Measurements from ENCODE around the gene KLHL9.
A peak's percentile ranks its signal among the peaks of the same experiment; 100 is the strongest.

KLHL9 gene

DNA sequence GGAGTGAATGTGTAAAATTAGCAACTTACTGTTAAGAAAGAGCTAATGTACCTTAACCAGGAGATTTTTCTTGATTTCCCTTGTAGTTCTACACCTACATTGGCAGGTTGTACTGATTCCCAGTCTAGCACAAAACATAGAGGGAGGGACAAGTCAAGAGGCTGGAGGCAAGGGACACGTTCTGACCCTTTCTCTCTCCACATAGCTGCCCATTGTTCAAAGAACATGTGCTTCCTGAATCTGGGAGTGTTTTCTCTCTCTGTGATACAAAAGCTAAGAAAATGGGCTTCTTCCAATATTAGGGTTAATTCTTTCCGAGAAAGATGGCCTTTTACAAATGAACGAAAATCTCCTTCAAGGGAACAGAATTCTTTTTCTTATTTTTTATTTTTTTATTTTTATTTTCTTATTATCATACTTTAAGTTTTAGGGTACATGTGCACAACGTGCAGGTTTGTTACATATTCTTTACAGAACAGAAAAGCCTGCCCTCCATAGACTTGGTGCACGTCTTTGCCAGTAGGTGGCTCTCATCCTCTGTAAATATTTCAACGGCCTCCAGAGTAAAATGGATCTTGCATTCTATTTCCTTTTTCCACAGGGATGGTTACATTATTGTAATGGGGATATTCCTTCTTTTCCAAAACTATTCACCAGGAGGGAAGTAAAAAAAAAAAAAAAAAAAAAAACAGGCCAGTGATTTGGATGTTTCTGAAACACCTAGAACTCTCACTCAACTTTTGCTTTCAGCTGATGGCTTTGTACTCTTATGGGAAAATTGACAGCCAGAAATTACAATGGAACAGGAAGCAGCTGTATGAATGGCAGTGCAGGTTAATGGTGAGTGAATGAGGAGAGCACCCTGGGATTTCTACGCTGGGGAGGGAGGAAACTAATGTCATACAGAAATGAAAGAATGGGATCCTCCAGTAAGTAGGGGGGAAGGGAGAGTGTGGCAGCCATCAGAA is 17.0 kb downstream of the KLHL9 start:
- peak; percentile 51 for DNase-seq

DNA sequence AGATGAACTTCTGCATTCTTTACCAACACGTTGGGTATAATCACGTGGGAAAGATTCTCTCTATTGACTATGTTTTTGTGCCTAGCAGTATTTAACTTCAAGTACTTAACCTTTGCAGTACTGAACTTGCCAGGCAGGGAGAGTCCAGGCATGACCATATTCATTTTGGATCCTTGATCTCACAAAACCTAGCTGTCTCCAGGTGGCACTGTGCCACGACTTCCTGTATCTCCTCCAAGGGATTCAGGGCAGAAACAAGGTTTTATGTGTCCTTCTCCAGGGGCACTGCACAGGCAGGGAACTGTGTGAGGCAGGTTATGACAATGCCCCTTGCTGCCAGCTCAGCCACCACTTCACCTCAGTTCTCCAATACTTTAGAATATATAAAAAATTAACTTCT is 18.3 kb downstream of the KLHL9 start:
- no peak for DNase-seq

DNA sequence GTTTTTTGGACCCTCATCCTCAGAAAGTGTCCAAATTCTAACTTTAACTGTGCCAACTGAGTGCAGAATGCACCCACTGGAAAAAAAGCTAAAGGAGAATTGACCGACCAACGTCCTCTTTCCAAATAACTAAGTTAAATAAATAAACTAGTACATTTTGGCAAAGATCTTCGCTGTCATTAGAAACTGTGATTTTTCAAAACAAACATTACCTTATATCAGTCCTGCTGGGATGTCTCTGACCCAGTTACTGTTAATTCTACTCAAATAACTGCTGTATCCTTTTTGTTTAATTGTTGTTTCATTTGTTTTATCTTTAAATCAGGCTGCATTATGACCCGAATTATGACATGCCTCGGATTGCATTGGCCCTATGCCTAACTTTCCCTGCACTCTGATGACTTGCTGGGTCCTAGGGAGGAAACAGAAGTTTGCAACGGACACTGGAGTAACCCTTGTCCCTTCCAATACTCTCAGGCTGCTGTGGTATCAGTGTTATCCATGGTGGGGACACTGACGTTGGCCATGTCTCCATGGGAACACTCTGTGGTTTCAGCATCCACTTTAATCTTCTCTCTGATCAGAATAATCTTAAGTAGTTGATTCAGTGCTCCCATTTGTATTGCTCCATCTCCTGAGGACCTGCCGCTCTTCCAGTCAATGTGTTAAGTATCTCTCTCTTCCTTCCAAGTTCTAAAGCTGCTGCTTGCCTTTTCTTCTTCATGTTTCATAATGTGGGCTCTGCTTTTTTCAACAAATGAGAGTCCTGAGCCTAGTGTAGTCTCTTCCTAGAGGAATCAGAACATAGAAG is 19.0 kb downstream of the KLHL9 start:
- no peak for DNase-seq

DNA sequence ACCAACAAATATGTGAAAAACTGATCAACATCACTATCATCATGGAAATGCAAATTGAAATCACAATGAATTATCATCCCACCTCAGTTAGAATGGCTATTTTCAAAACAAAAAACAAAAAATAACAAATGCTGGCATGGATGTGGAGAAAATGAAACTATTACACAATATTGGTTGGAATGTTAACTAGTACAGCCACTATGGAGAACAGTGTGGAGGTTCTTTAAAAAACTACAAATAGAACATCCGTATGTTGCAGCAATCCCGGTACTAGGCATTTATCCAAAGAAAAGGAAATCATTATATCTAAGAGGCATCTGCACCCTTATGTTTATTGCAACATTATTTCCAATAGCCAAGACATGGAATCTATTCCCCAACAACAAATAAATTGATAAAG is 21.1 kb downstream of the KLHL9 start:
- DNase-seq: no peak

DNA sequence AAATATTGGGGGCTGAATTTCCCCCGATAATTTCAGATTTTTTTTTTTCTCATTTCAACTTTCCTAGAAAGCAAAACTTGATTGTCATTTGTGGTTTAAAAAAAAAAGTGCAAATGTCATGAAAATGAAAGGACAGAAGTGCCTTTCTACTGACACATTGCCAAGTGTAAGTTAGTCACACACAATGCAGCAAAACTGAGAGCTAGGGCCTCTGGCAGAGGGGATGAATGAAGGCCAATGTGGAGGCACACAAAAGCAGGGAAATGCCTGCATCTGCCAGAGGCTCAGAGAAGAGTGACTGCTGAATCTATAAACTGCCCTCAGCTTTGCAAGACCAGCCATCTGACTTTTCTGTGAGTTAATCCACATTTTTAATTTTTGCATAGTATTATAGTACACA is 23.3 kb downstream of the KLHL9 start:
- no peak for DNase-seq

DNA sequence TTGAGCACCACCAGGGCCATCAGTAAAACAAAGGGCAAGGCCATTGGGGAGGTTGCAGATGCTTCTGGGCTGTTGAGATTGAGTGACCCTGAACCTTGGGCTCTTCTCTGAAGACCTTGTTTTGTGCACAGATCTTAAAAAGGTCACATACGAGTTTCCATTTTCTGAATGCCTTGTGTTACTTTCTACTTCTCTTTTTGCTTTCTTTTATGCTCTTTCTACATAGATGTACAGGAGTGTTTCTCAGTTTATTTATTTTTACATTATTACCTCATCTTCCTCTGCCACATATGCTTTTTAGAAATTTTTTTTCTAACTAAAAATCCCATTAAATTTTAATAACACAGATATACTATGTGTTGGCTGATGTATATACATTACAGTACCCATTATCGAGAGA is 30.0 kb downstream of the KLHL9 start, which contains the start of gene IFNA5:
TSS of gene IFNA5 (minus strand) at position 101 of the 400 bp plus-strand sequence. CDS start at position 44, 57 bp downstream.
- DNase-seq: no peak

DNA sequence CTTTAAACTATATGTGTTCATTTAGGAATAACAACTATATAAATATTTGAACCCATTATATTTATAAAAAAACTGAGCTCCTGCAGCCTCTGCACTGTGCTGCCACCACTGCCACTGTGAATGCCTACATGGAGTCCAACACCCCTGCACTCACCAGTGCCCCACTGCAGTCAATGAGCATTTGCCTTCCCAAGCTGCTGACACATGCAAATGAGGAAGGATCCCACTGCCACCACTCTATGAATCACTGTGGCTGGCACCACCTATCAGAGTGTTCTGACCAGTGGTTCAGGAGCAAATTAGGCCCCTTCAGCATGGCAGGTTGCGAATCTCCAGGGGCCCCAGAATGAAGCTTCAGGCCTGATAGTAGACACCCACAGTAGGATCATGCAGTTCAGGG is 39.2 kb downstream of the KLHL9 start:
- DNase-seq: no peak

DNA sequence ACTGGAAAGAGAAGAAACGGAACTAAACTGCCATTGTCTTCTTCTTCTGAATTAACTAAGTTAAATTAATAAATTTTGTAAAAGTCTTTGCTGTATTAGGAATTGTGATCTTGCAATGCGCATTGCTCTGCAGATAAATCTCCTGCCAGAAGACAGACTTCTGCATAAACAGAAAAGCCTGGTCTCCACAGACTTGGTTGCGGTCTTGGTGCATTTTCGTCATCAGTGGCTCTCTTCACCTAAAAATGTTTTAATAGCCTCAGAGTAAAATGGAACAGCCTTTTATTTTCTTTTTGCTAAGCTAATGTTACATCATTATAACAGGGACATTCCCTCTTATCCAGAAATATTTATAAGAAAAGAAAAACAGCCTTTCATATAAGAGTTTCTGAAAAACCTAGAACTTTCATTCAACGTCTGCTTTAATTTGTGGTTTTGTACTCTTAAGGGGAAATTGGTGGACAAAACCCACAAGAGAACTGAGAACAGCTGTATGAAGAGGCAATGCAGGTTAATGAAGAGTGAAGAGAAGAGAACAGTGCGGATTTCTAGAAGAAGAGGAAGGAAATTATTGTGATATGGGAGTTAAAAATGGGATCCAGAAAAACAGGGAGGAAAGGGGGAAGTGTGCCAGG is 40.2 kb downstream of the KLHL9 start:
- no peak for DNase-seq

DNA sequence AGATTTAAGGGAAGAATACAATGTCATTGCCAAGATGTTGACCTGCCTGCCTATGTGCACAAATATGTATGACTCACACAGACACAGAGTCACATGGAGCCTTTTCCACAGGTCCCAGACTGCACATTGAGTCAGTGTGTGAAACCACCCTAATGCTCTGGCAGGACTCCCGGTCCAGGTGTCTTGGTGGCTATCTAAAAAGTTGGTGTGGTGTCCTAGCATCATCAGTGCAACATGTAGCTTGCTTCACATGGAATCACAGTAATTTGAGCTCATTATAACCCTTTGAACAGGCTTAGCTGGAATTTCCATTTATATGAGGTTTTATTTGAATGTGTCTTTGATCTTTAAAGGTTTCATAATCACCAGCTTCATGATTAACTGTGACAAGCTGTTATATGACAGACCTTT is 40.8 kb downstream of the KLHL9 start:
- DNase-seq: no peak

DNA sequence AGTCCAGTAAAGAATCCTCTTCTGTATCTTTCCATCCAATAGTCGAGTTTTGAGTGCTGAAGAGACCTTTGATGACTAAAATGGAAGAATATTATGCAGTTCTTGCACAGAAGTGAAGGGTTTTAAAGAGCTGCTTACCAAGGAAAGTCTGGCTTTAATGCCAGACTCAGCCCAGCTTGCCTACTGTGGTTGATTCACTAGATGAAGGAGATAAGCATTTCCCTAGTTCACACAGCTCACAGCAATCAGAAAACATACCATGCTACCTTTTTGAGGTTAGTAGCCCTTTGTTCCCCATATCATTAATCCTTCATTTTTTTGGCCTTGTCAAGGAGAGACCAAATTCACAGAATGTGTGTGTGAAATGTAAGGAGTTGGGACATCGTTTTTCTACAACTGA is 45.4 kb downstream of the KLHL9 start:
- no peak for DNase-seq

DNA sequence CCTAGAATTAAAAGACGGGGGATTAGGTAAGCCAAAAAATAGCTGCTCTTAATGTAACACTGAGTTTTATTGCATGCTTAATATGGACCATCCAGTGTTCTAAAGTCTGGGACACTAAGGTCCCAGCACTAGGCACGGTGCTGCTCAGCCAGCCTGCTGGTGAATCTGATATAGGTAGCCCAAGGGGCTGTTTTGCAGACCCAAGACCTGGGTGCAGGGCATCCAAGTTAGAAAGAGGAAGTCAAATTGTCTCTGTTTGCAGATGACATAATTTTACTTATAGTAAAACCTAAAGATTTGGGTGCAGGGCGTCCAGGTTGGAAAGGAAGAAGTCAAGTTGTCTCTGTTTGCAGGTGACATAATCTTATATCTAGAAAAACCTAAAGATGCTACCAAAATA is 47.9 kb downstream of the KLHL9 start:
- DNase-seq: no peak

DNA sequence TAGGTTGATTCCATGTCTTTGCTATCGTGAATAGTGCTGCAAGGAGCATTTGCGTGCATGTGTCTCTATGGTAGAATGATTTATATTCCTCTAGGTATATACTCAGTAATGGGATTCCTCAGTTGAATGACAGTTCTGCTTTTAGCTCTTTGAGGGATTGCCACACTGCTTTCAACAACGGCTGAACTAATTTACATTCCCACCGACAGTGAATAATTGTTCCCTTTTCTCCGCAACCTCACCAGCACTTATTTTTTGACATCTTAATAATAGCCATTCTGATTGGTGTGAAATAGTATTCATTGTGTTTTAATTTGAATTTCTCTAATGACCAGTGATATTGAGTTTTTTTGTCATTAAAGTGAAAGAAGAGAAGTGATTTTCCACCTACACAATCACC is 48.5 kb downstream of the KLHL9 start:
- DNase-seq: no peak

DNA sequence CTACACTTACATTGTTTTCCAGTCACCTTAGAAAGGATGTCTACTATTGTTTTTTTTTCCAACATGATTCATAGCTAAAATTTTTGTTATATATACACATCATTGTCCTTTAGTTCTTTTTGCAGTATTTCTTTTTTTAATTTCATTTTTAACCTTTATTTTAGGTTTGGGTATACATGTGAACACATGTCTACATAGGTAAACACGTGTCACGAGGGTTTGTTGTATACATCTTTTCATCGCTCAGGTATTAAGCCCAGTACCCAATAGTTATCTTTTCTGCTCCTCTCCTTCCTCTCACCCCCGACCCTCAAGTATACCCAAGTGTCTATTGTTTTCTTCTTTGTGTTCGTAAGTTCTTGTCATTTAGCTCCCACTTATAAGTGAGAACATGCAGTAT is 49.1 kb downstream of the KLHL9 start:
- DNase-seq: no peak

DNA sequence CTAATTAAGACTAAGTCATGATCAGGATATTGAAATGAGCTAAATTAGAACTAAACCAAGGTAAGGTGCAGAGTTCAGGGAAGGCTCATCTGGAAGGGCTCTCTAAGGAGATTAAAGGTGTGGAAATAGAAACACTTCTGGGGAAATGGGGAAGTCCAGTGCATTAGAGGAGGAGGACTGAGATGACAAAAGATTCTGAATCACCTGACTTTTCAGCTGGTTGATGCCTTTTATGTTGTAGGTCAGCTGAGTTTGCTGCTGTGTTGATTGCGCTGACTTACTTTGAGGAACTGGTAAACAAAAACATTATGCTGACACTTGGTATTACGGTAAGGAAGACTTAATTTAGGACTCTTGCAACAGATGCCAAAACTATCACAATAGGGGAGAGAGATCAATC is 53.9 kb downstream of the KLHL9 start:
- DNase-seq: no peak
